ENCODE measurements around the gene IFRD2. TPM values are rescaled to one million over a fixed set of nuclear protein-coding genes. Genes with fewer than 3 reads are reported as not detected.

The IFRD2 gene
- total RNA-seq, 4 donors from 2014 or later: 37.3 to 85.4 (median 64.9) TPM

DNA sequence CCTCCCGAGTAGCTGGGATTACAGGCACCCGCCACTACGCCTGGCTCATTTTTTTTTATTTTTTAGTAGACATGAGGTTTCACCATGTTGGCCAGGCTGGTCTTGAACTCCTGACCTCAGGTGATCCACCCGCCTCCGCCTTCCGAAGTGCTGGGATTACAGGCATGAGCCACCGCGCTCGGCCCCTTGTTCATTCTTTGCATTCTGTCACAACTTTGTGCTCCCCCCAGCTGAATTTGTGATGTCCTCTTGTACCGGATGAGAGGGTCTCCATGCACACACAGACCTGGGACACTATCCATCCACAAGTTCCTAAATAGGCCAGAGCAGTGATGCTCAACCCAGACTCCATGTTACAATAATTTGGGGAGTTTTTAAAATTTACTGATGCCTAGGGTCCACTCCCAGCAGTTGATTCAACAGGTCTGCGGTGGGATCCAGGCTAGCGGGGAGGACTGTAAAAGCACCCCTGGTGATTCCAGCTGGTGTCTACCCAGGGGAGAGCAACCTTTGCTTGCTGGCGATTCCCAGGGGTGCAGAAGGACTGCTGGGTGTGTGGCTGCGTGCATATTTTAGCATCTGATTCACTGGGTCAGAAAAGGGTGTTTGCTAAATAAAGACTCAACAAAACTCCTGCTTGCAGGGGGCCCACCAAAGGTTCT, 47.4 kb upstream of the IFRD2 start:
- H3K4me3 ChIP-seq: peak overlapping the region in 1 of 2 donors; percentile 65
- H3K36me3 ChIP-seq: peaks cover 0 to 3% of the 10 kb centered on the region in 2 donors
- no peak for TF ChIP-seq CTCF (IDR thresholded peaks at IDR 0.05)
- no peak for TF ChIP-seq POLR2A (IDR thresholded peaks at IDR 0.05)
- TF ChIP-seq POLR2AphosphoS5 (IDR thresholded peaks at IDR 0.05): no peak
- no peak for TF ChIP-seq EP300 (IDR thresholded peaks at IDR 0.05)
- WGBS, 2 donors (ENCODE audit: low coverage in 1 of 2): 74 to 100% methylated on average over 4 to 6 of the region's 14 CpGs
- H3K27ac ChIP-seq: peak overlapping the region in 3 of 4 donors; percentile 91 to 99 (median 94)
- H3K27me3 ChIP-seq: no peaks in the 10 kb centered on the region
- H3K9me3 ChIP-seq: no peaks in the 10 kb centered on the region
- no peak for ATAC-seq
- peaks cover 0 to 72% (median 43%) of the 10 kb centered on the region in 3 donors for H3K4me1 ChIP-seq

- Histone ChIP-seq H3K27ac (peak overlapping the region in 3 of 4 donors; percentile 94 to 99 (median 99)), H3K4me1 (peaks cover 0 to 78% (median 49%) of the 10 kb centered on the region in 3 donors)
- TF ChIP-seq CTCF (IDR thresholded peaks at IDR 0.05) (no peak), POLR2AphosphoS5 (IDR thresholded peaks at IDR 0.05) (no peak), POLR2A (IDR thresholded peaks at IDR 0.05) (no peak), EP300 (IDR thresholded peaks at IDR 0.05) (no peak)
These were observed 46.7 kb upstream of the IFRD2 start for GRCh38 chr3:50338965-50339364.

GRCh38 chr3:50337175-50337861, 45.1 kb upstream of the IFRD2 start:
- H3K4me3 ChIP-seq: peak overlapping the region; percentile 54 to 91
- H3K36me3 ChIP-seq: peaks cover 0 to 11% of the 10 kb centered on the region in 2 donors
- H3K27me3 ChIP-seq: no peaks in the 10 kb centered on the region
- no peaks in the 10 kb centered on the region for H3K9me3 ChIP-seq
- 0% methylated on average over 4 of the region's 79 CpGs; no CpG with 5 or more reads in 1 of the 2 donors for WGBS, 2 donors (ENCODE audit: low coverage in 1 of 2)
- peak; percentile 91 for ATAC-seq
- peak overlapping the region; percentile 81 to 99 (median 96) for H3K27ac ChIP-seq
- TF ChIP-seq EP300 (IDR thresholded peaks at IDR 0.05) (no peak), POLR2AphosphoS5 (IDR thresholded peaks at IDR 0.05) (peak; percentile 93), POLR2A (IDR thresholded peaks at IDR 0.05) (peak; percentile 66 to 73), CTCF (IDR thresholded peaks at IDR 0.05) (no peak)
- peaks cover 0 to 95% (median 51%) of the 10 kb centered on the region in 3 donors for H3K4me1 ChIP-seq

More at GRCh38 chr3:50338965-50339364, 46.7 kb upstream of the IFRD2 start:
- Histone ChIP-seq H3K4me3 (peak overlapping the region in 1 of 2 donors; percentile 91), H3K9me3 (no peaks in the 10 kb centered on the region), H3K27me3 (no peaks in the 10 kb centered on the region), H3K36me3 (peaks cover 0 to 6% of the 10 kb centered on the region in 2 donors)
- ATAC-seq: no peak
- 0 to 60% methylated on average over 1 to 5 of the region's 5 CpGs for WGBS, 2 donors (ENCODE audit: low coverage in 1 of 2)

DNA sequence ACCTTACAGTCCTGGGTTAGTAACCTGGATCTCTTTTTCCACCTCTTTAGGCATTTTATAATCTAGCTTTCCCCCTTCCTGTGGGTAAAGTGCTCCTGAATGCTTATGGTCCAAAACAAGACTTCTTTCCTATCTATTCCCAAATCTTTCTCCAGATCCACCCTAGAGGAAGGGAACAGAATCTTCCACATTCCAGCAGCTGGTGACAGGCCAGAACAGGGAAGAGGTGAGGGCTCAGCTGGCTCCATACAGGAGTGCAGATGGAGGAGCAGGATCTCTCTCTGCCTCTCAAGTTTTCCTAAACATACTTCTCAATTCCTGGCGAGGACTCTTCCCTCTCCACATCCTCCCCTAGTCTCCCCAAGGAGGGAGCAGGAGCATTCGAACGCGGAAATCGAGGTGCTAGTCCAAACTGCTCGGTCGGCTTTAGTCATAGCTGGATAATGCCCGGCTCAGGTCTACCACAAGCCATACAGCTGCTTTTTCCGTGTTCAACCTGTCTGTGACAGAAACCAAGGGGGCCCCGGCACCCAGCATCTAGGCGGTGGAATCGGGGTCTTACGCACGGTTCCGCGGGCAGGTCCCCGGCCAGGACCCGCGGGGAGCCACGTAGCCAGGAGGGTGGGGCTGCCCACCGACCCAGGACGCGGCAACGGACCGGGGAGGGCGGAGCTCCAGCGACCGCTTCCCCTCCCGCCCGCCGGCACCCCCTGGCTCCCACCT, 44.4 kb upstream of the IFRD2 start:
- TF ChIP-seq POLR2AphosphoS5 (IDR thresholded peaks at IDR 0.05) (no peak), POLR2A (IDR thresholded peaks at IDR 0.05) (no peak), EP300 (IDR thresholded peaks at IDR 0.05) (no peak), CTCF (IDR thresholded peaks at IDR 0.05) (peak in 1 of 4 experiments; percentile 5)
- peaks cover 0 to 94% (median 48%) of the 10 kb centered on the region in 3 donors for H3K4me1 ChIP-seq
- H3K9me3 ChIP-seq: no peaks in the 10 kb centered on the region
- no peaks in the 10 kb centered on the region for H3K27me3 ChIP-seq
- H3K27ac ChIP-seq: peak overlapping the region; percentile 81 to 99 (median 96)
- WGBS, 2 donors (ENCODE audit: low coverage in 1 of 2): 0% methylated on average over 8 of the region's 31 CpGs; no CpG with 5 or more reads in 1 of the 2 donors
- peaks cover 0 to 18% of the 10 kb centered on the region in 2 donors for H3K36me3 ChIP-seq
- peak overlapping the region; percentile 54 to 91 for H3K4me3 ChIP-seq
- ATAC-seq: no peak

Measured in gastroesophageal sphincter (tissue), 4 donors.